HG02642 (cell line): Measurements from ENCODE around the gene RFT1.

Experiments
- ATAC-seq: cut with Tn5 transposase; IDR thresholded peaks from one replicate; pipeline ENCODE4 v1.9.1; 2021; ENCODE audit warnings: mild to moderate bottlenecking; ENCODE audit not compliant: unreplicated experiment, poor library complexity

The RFT1 gene

GRCh38 chr3:53042651-53043050 lies 87.6 kb downstream of the RFT1 start:
- ATAC-seq = no peak

GRCh38 chr3:53040351-53040820 lies 89.8 kb downstream of the RFT1 start:
- no peak for ATAC-seq

DNA sequence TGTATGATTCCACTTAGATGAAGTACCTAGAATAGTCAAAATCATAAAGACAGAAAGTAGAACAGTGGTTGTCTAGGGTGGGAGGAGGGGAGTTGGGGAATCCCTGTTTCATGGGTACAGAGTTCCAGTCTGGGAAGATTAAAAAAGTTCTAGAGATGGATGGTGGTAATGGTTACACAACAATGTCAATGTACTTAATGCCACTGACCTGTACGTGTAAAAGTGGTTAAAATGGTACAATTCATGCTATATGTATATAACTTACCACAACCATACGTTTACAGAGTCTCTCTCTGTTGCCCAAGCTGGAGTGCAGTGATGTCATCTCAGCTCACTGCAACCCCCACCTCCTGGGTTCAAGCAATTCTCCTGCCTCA lies 90.9 kb downstream of the RFT1 start:
- ATAC-seq = no peak

GRCh38 chr3:53038679-53039375 lies 91.4 kb downstream of the RFT1 start:
- ATAC-seq = no peak
